ENCODE data around the gene FBXO41.

Gene FBXO41

GRCh38 chr2:73252238-73253027, 31.8 kb downstream of the FBXO41 start:
- Histone ChIP-seq H3K4me2 (ENCODE audit: low read length) (no peak overlapping the region), H3K4me1 (ENCODE audit: control insufficient read depth, low read depth, low read length) (no peaks in the 10 kb centered on the region), H3K9ac (ENCODE audit: low read length) (no peak overlapping the region), H3K23ac (ENCODE audit: low read length) (no peak overlapping the region), H3K4me3 (ENCODE audit: low read length) (no peak overlapping the region), H4K5ac (ENCODE audit: low read length) (no peak overlapping the region), H3K56ac (ENCODE audit: low read length) (no peak overlapping the region), H4K8ac (ENCODE audit: low read depth, low read length) (no peak overlapping the region), H3K36me3 (ENCODE audit: control insufficient read depth, insufficient read depth, low read length) (peaks cover 35% of the 10 kb centered on the region), H3K79me2 (ENCODE audit: control insufficient read depth, insufficient read depth, low read length) (no peaks in the 10 kb centered on the region), H2BK15ac (replicated peaks; ENCODE audit: low read depth) (no peak overlapping the region), H3K27ac (ENCODE audit: low read depth, low read length) (no peak overlapping the region), H3K79me1 (ENCODE audit: low read length) (no peaks in the 10 kb centered on the region), H2AK5ac (ENCODE audit: low read length) (no peak overlapping the region), H3K18ac (ENCODE audit: low read length) (no peak overlapping the region), H2BK120ac (ENCODE audit: low read depth, low read length) (no peak overlapping the region), H3K4ac (ENCODE audit: low read depth, low read length) (no peak overlapping the region), H2BK5ac (ENCODE audit: low read length) (no peak overlapping the region), H3K27me3 (ENCODE audit: insufficient read depth, low read length, poor library complexity) (no peaks in the 10 kb centered on the region)
- no CpG with 5 or more reads among the region's 17 CpGs for WGBS (ENCODE audit: extremely low coverage, insufficient coverage, low lambda C conversion rate)
- DNase-seq = no peak

DNA sequence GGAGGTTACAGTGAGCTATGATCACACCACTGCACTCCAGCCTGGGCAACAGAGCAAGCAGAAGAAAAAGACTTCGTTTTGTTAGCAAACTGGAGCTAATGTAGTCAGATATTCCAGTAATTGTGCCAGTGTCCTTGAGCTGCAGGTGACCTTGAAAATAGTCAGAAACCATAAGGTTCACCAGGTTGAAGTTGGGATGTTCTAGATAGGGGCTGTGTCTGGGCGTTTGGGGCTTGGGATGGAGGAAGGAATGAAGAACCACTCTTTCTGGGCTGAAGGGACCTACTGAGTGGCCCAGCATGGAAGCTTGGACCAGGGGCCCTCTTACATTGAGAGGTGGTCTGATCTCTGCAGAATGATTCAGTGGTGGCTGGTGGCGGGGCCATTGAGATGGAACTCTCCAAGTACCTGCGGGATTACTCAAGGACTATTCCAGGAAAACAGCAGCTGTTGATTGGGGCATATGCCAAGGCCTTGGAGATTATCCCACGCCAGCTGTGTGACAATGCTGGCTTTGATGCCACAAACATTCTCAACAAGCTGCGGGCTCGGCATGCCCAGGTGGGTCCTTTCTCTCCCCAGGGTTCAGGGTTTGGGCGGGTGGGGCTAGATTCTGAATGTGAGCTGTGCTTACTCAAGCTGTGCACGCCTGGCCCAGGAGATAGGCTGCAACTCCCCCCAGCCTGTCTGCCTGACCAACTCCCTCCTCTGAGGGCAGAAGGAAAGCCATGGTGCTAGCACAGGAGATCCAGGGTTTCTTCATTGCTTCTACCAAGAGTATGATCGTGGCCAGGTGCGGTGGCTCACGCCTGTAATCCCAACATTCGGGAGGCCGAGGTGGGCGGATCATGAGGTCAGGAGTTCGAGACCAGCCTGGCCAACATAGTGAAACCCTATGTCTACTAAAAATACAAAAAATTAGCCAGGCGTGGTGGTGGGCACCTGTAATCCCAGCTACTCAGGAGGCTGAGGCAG, 33.1 kb downstream of the FBXO41 start:
- Histone ChIP-seq H4K8ac (ENCODE audit: low read depth, low read length) (no peak overlapping the region), H3K23ac (ENCODE audit: low read length) (no peak overlapping the region), H3K79me1 (ENCODE audit: low read length) (peaks cover 2% of the 10 kb centered on the region), H3K9ac (ENCODE audit: low read length) (no peak overlapping the region), H3K36me3 (ENCODE audit: control insufficient read depth, insufficient read depth, low read length) (peaks cover 39% of the 10 kb centered on the region), H3K27me3 (ENCODE audit: insufficient read depth, low read length, poor library complexity) (no peaks in the 10 kb centered on the region), H3K4ac (ENCODE audit: low read depth, low read length) (no peak overlapping the region), H3K4me2 (ENCODE audit: low read length) (no peak overlapping the region), H4K5ac (ENCODE audit: low read length) (no peak overlapping the region), H2BK15ac (replicated peaks; ENCODE audit: low read depth) (no peak overlapping the region), H3K56ac (ENCODE audit: low read length) (no peak overlapping the region), H2AK5ac (ENCODE audit: low read length) (no peak overlapping the region), H3K4me3 (ENCODE audit: low read length) (no peak overlapping the region), H3K4me1 (ENCODE audit: control insufficient read depth, low read depth, low read length) (no peaks in the 10 kb centered on the region), H3K27ac (ENCODE audit: low read depth, low read length) (no peak overlapping the region), H3K18ac (ENCODE audit: low read length) (no peak overlapping the region), H2BK120ac (ENCODE audit: low read depth, low read length) (no peak overlapping the region), H2BK5ac (ENCODE audit: low read length) (no peak overlapping the region), H3K79me2 (ENCODE audit: control insufficient read depth, insufficient read depth, low read length) (no peaks in the 10 kb centered on the region)
- no peak for DNase-seq
- WGBS (ENCODE audit: extremely low coverage, insufficient coverage, low lambda C conversion rate) = no CpG with 5 or more reads among the region's 17 CpGs

DNA sequence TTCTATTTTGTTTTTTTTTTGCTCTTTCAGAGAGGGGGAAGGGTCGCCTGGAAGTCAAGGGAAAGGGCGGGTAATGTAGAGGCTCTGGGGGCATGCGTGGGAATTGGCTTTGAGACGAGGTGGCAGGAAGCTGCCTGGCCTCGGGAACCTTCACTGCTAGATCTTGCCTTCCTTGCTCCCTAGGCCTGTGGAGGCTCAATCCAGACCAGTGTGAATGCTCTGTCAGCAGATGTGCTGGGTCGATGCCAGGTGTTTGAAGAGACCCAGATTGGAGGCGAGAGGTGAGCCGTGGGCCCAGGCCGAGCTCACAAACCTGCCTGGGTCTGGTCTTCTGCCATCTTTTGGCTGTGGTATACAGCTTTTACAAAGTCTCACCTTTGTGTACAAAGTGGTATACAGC, 34.6 kb downstream of the FBXO41 start:
- Histone ChIP-seq H3K4me1 (ENCODE audit: control insufficient read depth, low read depth, low read length) (no peaks in the 10 kb centered on the region), H3K9ac (ENCODE audit: low read length) (no peak overlapping the region), H3K36me3 (ENCODE audit: control insufficient read depth, insufficient read depth, low read length) (peaks cover 44% of the 10 kb centered on the region), H3K79me1 (ENCODE audit: low read length) (peaks cover 2% of the 10 kb centered on the region), H3K79me2 (ENCODE audit: control insufficient read depth, insufficient read depth, low read length) (no peaks in the 10 kb centered on the region), H3K4ac (ENCODE audit: low read depth, low read length) (no peak overlapping the region), H3K56ac (ENCODE audit: low read length) (no peak overlapping the region), H4K5ac (ENCODE audit: low read length) (no peak overlapping the region), H3K18ac (ENCODE audit: low read length) (no peak overlapping the region), H3K4me2 (ENCODE audit: low read length) (no peak overlapping the region), H3K4me3 (ENCODE audit: low read length) (no peak overlapping the region), H2BK15ac (replicated peaks; ENCODE audit: low read depth) (no peak overlapping the region), H3K23ac (ENCODE audit: low read length) (no peak overlapping the region), H4K8ac (ENCODE audit: low read depth, low read length) (no peak overlapping the region), H3K27ac (ENCODE audit: low read depth, low read length) (no peak overlapping the region), H2BK120ac (ENCODE audit: low read depth, low read length) (no peak overlapping the region), H2BK5ac (ENCODE audit: low read length) (no peak overlapping the region), H2AK5ac (ENCODE audit: low read length) (no peak overlapping the region), H3K27me3 (ENCODE audit: insufficient read depth, low read length, poor library complexity) (no peaks in the 10 kb centered on the region)
- DNase-seq = no peak
- WGBS (ENCODE audit: extremely low coverage, insufficient coverage, low lambda C conversion rate) = no CpG with 5 or more reads among the region's 9 CpGs

DNA sequence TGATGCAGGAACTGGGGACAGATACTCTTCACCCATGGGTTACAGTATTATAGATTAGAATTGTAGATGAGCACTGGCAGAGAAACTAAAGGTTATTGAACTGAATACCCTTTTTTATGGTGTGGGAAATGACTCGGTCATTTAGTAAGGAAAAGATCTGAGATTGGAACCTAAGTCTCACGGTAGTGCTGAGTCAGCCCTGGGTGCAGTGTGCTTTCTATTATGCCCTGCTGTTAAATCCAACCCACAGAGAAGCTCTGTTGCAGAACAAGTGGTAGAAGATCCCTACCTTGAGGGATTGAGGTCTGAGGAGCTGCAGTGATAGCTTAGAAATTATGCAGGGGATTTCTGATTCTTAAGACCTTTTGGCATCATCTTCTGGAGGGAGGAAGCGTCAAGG, 37.4 kb downstream of the FBXO41 start:
- H3K4me1 ChIP-seq (ENCODE audit: control insufficient read depth, low read depth, low read length) = no peaks in the 10 kb centered on the region
- no peak overlapping the region for H2BK5ac ChIP-seq (ENCODE audit: low read length)
- no CpG with 5 or more reads among the region's 3 CpGs for WGBS (ENCODE audit: extremely low coverage, insufficient coverage, low lambda C conversion rate)
- H4K8ac ChIP-seq (ENCODE audit: low read depth, low read length) = no peak overlapping the region
- no peak overlapping the region for H3K23ac ChIP-seq (ENCODE audit: low read length)
- H3K4me3 ChIP-seq (ENCODE audit: low read length) = no peak overlapping the region
- H3K18ac ChIP-seq (ENCODE audit: low read length) = no peak overlapping the region
- no peak overlapping the region for H3K4me2 ChIP-seq (ENCODE audit: low read length)
- peaks cover 7% of the 10 kb centered on the region for H3K79me1 ChIP-seq (ENCODE audit: low read length)
- H2AK5ac ChIP-seq (ENCODE audit: low read length) = no peak overlapping the region
- no peak overlapping the region for H3K9ac ChIP-seq (ENCODE audit: low read length)
- H3K79me2 ChIP-seq (ENCODE audit: control insufficient read depth, insufficient read depth, low read length) = peaks cover 2% of the 10 kb centered on the region
- H3K27me3 ChIP-seq (ENCODE audit: insufficient read depth, low read length, poor library complexity) = no peaks in the 10 kb centered on the region
- H3K56ac ChIP-seq (ENCODE audit: low read length) = no peak overlapping the region
- no peak for DNase-seq
- H3K36me3 ChIP-seq (ENCODE audit: control insufficient read depth, insufficient read depth, low read length) = peaks cover 37% of the 10 kb centered on the region
- H2BK120ac ChIP-seq (ENCODE audit: low read depth, low read length) = no peak overlapping the region
- no peak overlapping the region for H3K27ac ChIP-seq (ENCODE audit: low read depth, low read length)
- no peak overlapping the region for H3K4ac ChIP-seq (ENCODE audit: low read depth, low read length)
- H4K5ac ChIP-seq (ENCODE audit: low read length) = no peak overlapping the region
- no peak overlapping the region for H2BK15ac ChIP-seq (replicated peaks; ENCODE audit: low read depth)

GRCh38 chr2:73244580-73244979, 39.7 kb downstream of the FBXO41 start:
- H3K4me3 ChIP-seq (ENCODE audit: low read length) = no peak overlapping the region
- no peak overlapping the region for H4K8ac ChIP-seq (ENCODE audit: low read depth, low read length)
- H3K27ac ChIP-seq (ENCODE audit: low read depth, low read length) = no peak overlapping the region
- no peak overlapping the region for H2BK15ac ChIP-seq (replicated peaks; ENCODE audit: low read depth)
- no peak overlapping the region for H3K9ac ChIP-seq (ENCODE audit: low read length)
- H3K79me1 ChIP-seq (ENCODE audit: low read length) = peaks cover 10% of the 10 kb centered on the region
- H3K36me3 ChIP-seq (ENCODE audit: control insufficient read depth, insufficient read depth, low read length) = peaks cover 28% of the 10 kb centered on the region
- H2BK5ac ChIP-seq (ENCODE audit: low read length) = no peak overlapping the region
- H3K4ac ChIP-seq (ENCODE audit: low read depth, low read length) = no peak overlapping the region
- H3K23ac ChIP-seq (ENCODE audit: low read length) = no peak overlapping the region
- H3K4me2 ChIP-seq (ENCODE audit: low read length) = no peak overlapping the region
- H3K56ac ChIP-seq (ENCODE audit: low read length) = no peak overlapping the region
- H2AK5ac ChIP-seq (ENCODE audit: low read length) = no peak overlapping the region
- H2BK120ac ChIP-seq (ENCODE audit: low read depth, low read length) = no peak overlapping the region
- no peak overlapping the region for H4K5ac ChIP-seq (ENCODE audit: low read length)
- H3K4me1 ChIP-seq (ENCODE audit: control insufficient read depth, low read depth, low read length) = no peaks in the 10 kb centered on the region
- peaks cover 11% of the 10 kb centered on the region for H3K79me2 ChIP-seq (ENCODE audit: control insufficient read depth, insufficient read depth, low read length)
- WGBS (ENCODE audit: extremely low coverage, insufficient coverage, low lambda C conversion rate) = no CpG with 5 or more reads among the region's 3 CpGs
- no peak for DNase-seq
- H3K27me3 ChIP-seq (ENCODE audit: insufficient read depth, low read length, poor library complexity) = no peaks in the 10 kb centered on the region
- H3K18ac ChIP-seq (ENCODE audit: low read length) = no peak overlapping the region

All from mesendoderm (in vitro differentiated cells).